GM10847 (cell line): ENCODE measurements around the gene SLC35F1.

ENCODE experiments used
- POLR2A ChIP-seq: IDR thresholded peaks from 2 replicates; pipeline ENCODE4 v1.6.1; 2011; ENCODE audit not compliant: insufficient read length; ENCODE audit errors: extremely low read depth

Gene SLC35F1

DNA sequence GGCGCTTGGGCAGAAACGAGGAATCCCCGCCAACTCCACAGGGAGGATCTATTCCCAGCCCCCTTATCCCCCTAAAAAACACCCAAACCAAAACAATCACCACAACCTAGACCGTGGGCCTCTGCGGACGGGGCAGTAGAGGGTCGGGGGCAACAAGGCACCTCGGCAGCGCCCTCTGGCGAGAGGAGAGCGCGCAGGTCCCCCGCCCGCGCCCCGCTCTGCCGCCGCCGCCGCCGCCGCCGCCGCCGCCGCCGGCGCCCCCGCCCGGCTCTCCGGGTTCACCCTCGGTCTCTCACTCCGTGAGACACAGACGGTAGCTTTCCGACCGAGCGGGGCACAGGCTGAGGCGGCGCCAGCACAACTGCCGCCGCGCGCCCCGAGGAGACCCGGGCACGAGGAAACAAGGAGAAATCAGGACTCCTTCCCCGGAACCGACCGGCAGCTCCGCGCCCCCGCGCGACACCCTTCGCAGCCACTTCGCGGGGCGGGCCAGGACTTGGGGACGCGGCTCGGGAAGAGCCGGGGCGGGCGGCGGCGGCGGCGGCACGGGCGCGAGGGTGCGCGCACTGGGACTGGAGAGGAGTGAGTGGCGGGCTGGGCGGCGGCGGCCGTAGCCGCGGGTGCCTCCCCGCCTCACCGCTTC is at the start of gene SLC35F1:
SLC35F1 (plus strand) TSS at position 307 of the 643 bp plus-strand sequence.
- TF ChIP-seq POLR2A: no peak

DNA sequence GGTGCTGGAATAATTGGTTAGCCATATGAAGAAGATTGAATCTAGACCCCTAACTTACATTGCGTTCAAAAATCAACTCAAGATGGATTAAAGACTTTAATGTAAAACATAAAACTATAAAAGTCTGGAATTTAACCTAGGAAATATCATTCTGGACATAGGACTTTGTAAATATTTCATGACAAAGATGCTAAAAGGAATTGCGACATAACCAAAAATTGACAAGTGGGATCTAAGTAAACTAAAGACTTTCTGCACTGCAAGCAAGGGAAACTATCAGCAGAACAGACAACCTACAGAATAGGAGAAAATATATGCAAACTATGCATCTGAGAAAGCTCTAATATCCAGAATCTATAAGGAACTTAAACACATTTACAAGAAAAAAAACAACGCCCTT is 45.5 kb upstream of the SLC35F1 start:
- TF ChIP-seq POLR2A: no peak

DNA sequence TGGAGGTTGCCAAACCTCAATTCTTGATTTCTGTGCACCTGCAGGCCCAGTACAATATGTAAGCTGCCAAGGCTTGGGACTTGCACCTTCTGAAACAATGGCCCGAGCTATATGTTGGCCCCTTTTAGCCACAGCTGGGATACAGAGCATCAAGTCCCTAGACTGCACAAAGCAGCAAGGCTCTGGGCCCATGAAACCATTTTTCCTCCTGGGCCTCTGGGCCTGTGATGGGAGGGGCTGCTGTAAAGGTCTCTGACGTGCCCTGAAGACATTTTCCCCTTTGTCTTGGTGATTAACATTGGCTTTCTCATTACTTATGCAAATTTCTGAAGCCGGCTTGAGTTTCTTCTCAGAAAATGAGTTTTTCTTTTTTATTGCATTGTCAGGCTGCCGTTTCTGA is 40.5 kb upstream of the SLC35F1 start:
- no peak for TF ChIP-seq POLR2A

DNA sequence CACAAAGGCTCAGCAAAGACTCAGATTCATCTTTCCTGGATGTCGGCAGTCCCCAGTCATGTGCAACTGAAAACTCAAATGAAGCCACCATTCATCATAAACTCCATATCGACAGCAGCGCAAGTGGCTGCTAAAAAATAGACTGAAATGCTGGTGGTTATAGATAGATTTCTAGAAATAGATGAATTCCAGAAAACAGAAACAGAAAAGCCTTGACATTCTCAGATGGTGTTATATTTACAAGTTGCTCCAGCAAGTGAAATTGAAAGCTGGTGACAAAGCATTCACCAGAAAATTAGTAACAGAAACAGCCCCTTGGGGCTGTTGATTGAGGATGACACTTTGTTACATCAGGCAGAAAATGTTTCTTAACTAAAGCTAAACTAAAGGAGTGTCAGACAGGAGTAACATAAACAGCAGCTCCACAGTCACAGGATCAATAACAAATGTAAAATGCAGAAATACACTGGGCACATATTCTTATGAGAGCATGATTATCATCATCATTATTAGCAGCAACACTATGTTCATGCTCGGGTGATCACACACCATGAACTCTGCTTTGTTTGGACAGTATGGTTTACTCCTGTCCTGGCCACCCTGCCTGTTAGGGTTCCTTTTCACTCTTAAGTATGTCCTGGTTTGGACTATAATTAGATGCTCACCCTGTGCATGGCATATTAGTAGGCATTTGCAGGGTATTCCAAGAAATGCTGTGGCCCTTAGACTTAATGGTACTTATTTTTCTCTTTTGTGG is 36.4 kb upstream of the SLC35F1 start:
- TF ChIP-seq POLR2A: no peak

DNA sequence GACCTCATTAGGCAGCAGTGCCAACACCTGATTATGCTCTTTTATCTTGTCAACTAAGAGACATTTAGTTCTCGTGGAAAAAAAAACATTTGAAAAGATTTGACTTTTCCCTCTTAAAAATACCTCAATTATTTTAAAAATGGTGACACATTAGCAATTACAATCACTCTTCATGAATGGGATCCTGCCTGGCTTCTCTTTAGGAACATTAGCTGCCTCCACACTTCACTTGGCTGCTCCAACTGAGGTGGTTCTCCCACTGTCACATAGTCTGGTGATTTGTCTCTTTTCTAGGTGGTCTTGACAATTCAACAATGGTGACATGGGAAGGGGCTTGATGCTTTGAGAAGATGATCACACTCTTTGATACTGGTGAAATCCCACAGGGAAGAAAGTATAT is 26.2 kb upstream of the SLC35F1 start:
- no peak for TF ChIP-seq POLR2A

DNA sequence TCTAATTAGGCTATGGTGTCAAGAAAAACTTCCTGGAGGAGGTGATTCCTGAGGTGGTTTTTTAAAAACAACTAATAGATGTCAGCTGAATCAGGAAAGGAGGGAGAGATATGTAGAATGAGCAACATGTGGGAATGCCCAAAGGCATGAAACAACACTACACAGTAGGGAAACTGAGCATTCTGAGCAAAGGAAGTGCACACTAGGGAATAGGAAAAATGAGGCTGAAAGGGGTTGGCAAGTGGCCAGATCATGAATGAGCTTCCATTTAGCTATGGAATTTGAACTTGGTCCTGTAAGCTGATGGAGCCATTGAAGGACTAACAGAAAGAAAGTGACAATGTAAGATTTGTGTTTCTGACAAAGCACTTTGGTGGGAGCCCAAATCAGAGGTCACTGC is 16.9 kb upstream of the SLC35F1 start:
- no peak for TF ChIP-seq POLR2A

DNA sequence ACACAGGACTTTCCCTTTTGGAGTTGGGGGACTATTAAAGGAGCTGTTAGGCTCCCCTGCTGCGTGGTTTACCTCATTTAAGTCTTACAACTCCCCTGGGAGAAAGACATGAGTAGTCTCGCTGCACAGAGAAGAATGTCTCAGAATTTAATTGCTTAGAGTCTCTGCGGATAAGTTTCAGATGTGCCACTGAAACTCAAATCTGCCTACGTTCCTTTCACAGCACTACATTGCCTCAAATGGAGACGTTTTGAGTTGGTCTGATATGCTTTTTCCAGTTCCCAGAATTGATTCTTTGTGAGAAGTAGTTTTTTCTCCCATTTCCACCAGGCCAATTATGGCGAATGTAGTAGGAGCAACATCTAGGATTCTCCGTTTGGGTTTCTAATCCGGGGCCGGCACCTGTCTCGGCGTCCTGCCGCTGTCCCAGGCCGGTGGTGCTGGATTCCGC is 532 bp upstream of the SLC35F1 start:
- TF ChIP-seq POLR2A: no peak

DNA sequence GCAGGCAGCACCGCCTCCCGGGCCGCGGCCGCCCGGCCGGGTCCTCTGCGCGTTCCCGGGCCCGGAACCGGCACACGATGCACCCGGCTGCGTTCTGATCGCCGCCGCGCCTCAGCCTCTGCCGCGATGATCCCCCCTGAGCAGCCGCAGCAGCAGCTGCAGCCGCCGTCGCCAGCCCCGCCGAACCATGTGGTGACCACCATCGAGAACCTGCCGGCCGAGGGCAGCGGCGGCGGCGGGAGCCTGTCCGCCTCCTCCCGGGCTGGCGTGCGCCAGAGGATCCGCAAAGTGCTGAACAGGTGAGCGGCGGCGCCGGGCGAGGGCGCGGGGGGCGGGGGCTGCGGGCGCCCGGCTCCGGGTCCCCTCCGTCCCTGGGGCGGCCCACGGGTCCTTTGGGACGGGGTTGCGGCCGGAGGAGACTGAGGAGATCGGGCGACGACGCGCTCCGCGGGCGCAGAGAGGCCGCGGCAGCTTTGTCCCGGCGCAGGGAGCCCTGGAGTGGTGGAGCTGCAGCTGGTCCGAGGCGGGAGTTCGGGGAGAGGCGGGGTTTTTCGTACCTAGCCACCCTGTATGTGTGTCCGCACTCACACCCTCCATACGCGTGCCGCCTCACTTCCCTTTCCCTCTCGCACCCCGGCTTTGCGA is 659 bp downstream of the SLC35F1 start:
- TF ChIP-seq POLR2A: no peak

DNA sequence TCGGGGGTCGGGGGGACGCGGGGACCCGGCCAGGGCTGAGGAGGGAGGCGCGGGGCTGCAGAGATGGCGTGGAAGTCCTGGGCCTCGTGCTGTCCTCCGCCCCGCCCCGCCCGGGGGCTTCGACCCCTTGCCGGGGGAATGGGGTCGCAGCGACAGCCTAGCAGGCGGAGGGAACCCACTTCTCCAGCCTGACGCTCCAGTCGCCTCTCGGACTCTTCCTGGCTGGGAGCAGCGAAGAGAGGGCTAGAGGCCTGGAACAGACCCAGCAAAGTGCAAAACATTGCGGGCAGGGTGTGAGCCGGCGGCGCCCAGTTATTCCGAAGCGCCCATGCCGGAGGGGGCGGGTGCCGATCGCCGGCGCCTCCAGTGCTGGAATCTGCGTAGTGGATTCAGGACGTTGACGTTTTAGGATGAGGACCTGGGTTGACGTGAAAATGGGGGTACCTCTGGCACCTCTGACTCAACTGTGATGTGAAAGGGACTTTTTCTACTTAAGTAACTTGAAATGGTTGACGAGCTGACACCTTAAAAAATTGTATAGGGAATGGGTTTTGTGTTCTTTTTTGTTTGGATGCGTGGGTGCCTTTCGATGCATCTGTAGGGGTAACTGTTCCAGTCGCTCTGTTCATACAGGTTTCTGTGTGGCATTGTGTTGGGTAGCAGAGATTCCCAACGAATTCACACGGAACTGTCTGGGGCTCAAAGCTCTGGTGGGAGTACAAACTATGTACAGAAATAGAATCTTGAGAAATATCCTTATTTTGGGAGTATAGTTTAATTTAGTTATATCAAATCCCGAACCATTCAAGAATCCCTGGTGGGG is 1.4 kb downstream of the SLC35F1 start:
- TF ChIP-seq POLR2A: no peak

DNA sequence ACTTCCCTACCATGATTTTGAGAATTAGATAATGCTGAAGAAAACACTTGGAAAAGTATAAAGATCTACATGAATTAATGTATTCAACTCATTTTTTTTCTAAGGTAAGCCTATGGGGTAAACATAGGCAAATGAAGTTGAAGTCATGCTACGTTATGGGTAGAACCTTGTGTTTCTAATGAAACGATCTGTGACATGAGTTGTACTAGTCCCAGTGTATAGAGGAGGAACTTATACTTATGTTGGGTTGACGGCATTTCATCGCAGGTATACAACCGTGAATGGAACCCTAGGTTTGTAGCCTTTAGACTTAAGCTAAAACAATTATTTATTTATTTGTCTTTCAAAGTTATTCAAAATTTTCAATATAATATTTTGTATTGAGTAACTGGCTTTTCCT is 2.6 kb downstream of the SLC35F1 start:
- TF ChIP-seq POLR2A: no peak

DNA sequence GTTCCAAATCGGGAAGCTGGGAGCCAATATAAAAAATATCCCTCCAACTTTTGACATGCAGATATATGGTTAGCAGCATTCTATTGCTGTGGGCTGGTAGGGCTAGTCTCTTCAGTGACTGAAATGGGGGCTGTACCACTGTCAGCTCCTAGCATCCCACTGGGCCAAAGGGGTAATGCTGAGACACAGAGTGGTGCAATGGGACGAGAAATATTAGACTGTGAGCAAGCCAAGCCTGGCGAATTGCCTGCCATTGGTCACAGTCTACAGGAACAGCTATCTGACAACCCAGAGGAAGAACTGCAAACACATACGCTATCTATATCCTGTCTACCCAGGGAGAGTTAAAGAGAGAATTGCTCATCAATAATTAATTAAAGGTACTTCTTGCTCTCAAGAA is 3.5 kb downstream of the SLC35F1 start:
- TF ChIP-seq POLR2A: no peak

DNA sequence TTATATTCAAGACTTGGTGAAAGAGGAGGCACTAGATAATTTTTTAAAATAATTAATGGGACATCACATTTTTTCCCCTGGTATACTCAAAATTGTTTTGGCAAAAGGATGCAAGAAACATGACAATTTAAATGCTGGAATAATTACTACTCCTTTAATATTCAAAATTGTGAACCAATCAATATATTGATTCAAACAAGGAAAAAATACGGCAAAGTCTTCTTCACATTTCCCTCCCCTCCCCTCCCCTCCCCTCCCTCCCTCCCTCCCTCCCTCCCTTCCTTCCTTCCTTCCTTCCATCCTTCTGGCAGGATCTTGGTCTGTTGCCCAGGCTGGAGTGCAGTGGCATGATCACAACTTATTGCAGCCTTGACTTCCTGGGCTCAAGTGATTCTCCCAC is 4.1 kb downstream of the SLC35F1 start:
- TF ChIP-seq POLR2A: no peak

DNA sequence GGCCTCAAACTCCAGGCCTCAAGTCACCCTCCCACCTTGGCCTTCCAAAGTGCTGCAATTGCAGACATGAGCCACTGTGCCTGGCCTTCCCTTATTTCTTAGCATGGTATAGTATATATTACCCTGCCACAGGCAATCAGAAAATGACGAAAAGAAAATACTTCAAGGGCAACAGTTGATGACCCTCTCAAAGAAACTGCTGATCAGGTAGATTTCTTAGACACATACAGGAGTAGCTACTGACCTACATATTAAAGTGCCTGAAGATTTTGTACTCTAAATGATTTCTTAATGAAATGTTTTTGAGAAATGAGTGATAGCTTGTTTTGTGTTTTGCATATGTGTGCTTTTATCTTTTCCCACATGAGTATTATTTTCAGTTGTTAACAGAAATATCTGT is 4.6 kb downstream of the SLC35F1 start:
- no peak for TF ChIP-seq POLR2A

DNA sequence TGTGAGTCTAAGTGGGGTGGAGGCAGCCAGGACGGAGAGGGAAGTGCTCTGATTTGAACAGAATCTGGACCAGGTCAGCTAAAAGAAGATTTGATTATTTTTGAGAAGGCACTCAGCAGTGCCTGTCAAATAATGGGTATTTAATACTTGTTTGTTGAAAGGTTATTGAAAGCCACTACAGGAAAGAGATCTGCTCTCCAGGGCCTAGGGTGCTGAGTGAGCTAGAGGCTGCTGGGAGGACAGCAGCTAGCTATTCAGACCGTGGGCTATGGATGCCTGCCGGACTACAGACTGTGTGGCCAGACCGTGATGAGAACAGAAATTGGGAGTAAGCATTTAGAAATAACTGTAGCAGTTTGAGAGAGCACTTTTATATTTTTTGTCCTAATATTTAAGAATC is 8.8 kb downstream of the SLC35F1 start:
- no peak for TF ChIP-seq POLR2A

DNA sequence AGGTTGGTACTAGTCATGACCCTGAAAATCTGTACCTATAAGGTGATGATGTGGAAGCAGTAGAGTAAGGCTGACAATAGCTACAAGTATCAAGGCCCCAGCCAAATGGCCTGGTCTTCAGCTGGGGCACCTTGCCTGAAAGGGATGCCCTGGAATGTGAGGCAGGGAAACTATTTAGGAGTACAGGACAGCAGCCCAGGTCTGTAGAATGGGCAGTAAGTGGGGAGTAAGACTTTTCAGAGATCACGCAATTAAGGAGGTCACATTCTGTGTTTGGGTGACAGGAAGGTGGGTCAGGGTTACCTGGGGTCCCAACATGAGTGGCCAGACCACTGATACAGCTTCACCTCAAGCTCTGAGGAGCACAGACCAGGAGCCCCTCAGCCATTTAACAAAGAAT is 9.4 kb downstream of the SLC35F1 start:
- TF ChIP-seq POLR2A: no peak
